Measurements from ENCODE around the gene CCDC88C. TPM values are rescaled to one million over a fixed set of nuclear protein-coding genes. Genes with fewer than 3 reads are reported as not detected.

Gene CCDC88C
- total RNA-seq, 2 donors from 2014 or later = 36.3 to 57.4 TPM

DNA sequence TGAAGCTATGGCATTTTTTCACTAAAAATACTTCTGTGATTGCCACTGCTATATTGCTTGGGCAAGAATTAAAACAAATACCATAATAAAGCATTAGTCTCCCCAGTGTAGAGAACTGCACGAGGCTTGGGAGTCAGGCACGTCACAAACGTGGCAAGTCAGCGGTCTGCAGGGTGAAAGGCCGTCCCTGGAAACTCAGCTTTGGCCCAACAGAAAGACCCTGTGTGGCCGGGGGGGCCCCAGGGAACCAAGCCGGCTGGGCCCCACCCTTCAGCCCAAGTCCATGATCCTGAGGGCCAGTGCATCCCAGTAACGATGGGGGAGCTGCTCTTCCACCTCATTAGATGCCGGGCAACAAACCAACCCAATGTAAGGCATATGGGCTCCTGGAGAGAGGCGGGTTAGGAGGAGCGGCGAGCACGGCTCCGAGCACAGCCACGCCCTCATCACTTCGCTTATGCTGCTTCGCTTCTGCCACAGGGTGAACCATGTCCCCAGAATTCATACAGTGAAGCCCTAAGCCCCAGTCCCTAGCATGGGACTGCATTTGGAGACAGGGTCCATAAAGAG, 122.3 kb downstream of the CCDC88C start:
- WGBS, 2 donors = 95 to 98% methylated on average over 9 to 17 of the region's 17 CpGs
- H3K4me1 ChIP-seq = no peaks in the 10 kb centered on the region
- DNase-seq (no peak), ATAC-seq (no peak)
- TF ChIP-seq, protein P1, sequence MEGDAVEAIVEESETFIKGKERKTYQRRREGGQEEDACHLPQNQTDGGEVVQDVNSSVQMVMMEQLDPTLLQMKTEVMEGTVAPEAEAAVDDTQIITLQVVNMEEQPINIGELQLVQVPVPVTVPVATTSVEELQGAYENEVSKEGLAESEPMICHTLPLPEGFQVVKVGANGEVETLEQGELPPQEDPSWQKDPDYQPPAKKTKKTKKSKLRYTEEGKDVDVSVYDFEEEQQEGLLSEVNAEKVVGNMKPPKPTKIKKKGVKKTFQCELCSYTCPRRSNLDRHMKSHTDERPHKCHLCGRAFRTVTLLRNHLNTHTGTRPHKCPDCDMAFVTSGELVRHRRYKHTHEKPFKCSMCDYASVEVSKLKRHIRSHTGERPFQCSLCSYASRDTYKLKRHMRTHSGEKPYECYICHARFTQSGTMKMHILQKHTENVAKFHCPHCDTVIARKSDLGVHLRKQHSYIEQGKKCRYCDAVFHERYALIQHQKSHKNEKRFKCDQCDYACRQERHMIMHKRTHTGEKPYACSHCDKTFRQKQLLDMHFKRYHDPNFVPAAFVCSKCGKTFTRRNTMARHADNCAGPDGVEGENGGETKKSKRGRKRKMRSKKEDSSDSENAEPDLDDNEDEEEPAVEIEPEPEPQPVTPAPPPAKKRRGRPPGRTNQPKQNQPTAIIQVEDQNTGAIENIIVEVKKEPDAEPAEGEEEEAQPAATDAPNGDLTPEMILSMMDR (IDR thresholded peaks at IDR 0.05) = no peak
- no peak for TF ChIP-seq POLR2A (IDR thresholded peaks at IDR 0.05)
- intact Hi-C loops (cut with DNase I) = no loop called here
- no peaks in the 10 kb centered on the region for H3K27me3 ChIP-seq
- no peak overlapping the region for H3K27ac ChIP-seq
- peaks cover 0 to 10% of the 10 kb centered on the region in 2 donors for H3K36me3 ChIP-seq (replicated peaks in 1 of 2; ENCODE audit: insufficient read depth in 1 of 2, low read depth in 2 of 2)
- H3K9me3 ChIP-seq = no peaks in the 10 kb centered on the region
- H3K4me3 ChIP-seq = no peak overlapping the region

DNA sequence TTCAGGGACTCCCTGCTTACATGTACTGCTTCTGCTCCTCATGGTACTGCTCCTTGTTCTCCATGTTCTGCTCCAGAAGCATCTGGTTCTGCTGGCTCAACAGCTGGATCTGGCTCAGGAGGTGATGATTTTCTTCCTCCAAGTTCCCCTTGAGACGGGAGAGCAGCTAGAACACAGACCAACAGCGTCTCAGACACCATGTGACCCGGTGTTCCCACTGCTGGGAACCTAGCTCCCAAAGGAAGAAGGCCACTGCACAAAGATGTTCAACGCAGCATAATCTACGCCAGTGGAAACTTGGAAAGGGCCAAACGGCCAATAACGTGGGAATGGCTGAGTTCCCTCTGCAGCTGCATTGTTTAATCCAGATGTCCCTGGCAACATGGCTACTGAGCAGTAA, 123.5 kb downstream of the CCDC88C start:
- ATAC-seq = no peak
- H3K27ac ChIP-seq = no peak overlapping the region
- H3K4me3 ChIP-seq = no peak overlapping the region
- no peaks in the 10 kb centered on the region for H3K4me1 ChIP-seq
- peaks cover 0 to 9% of the 10 kb centered on the region in 2 donors for H3K36me3 ChIP-seq (replicated peaks in 1 of 2; ENCODE audit: insufficient read depth in 1 of 2, low read depth in 2 of 2)
- no peak for TF ChIP-seq POLR2A (IDR thresholded peaks at IDR 0.05)
- TF ChIP-seq, protein P1 (IDR thresholded peaks at IDR 0.05) = no peak
- WGBS, 2 donors = 79 to 81% methylated on average over 7 of the region's 7 CpGs
- H3K27me3 ChIP-seq = no peaks in the 10 kb centered on the region
- intact Hi-C loops (cut with DNase I) = no loop called here
- no peak for DNase-seq
- no peaks in the 10 kb centered on the region for H3K9me3 ChIP-seq

DNA sequence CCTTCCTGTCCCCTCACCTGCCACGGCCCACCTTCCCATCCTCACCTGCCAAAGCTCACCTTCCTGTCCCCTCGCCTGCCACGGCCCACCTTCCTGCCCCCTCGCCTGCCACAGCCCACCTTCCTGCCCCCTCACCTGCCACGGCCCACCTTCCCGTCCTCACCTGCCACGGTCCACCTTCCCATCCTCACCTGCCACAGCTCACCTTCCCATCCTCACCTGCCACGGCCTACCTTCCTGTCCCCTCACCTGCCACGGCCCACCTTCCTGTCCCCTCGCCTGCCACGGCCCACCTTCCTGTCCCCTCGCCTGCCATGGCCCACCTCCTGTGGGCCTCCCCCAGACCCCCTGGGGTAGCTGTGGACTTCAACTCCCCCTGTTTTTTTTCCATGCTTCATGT, 124.3 kb downstream of the CCDC88C start:
- H3K27me3 ChIP-seq = no peaks in the 10 kb centered on the region
- intact Hi-C loops (cut with DNase I) = no loop called here
- 26 to 42% methylated on average over 12 of the region's 12 CpGs for WGBS, 2 donors
- H3K36me3 ChIP-seq (replicated peaks in 1 of 2; ENCODE audit: insufficient read depth in 1 of 2, low read depth in 2 of 2) = peaks cover 0 to 9% of the 10 kb centered on the region in 2 donors
- TF ChIP-seq, protein P1 (IDR thresholded peaks at IDR 0.05) = no peak
- no peak for TF ChIP-seq POLR2A (IDR thresholded peaks at IDR 0.05)
- H3K9me3 ChIP-seq = no peaks in the 10 kb centered on the region
- ATAC-seq (no peak), DNase-seq (no peak)
- H3K4me1 ChIP-seq = no peaks in the 10 kb centered on the region
- no peak overlapping the region for H3K27ac ChIP-seq
- H3K4me3 ChIP-seq = no peak overlapping the region

DNA sequence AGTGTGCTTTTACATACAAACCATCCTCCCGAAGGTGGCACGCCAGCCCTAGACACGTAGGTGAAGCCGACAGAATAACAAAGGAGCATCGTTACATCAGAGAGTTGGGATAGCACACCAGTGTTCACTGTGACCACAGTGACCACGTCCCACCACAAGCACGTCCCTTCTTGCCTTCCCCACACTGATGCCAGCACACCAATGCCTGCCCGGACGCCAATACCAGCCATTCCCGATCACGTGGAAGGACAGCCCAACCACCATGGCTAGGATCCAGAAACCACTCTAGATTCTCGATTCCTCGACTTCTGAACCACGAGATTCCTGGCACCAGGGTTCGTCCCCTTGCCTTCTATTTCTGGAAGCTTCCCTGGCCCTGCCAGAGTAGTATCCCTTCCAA, 125.1 kb downstream of the CCDC88C start:
- 90 to 93% methylated on average over 15 of the region's 15 CpGs for WGBS, 2 donors

More for the DNA sequence above, 125.1 kb downstream of the CCDC88C start:
- H3K9me3 ChIP-seq = no peaks in the 10 kb centered on the region
- intact Hi-C loops (cut with DNase I) = no loop called here
- no peaks in the 10 kb centered on the region for H3K4me1 ChIP-seq
- TF ChIP-seq POLR2A (IDR thresholded peaks at IDR 0.05) = no peak
- TF ChIP-seq, protein P1 (IDR thresholded peaks at IDR 0.05) = no peak
- no peak for ATAC-seq
- no peak overlapping the region for H3K4me3 ChIP-seq
- H3K36me3 ChIP-seq (replicated peaks in 1 of 2; ENCODE audit: insufficient read depth in 1 of 2, low read depth in 2 of 2) = peaks cover 0 to 11% of the 10 kb centered on the region in 2 donors
- H3K27ac ChIP-seq = no peak overlapping the region
- DNase-seq = no peak
- H3K27me3 ChIP-seq = no peaks in the 10 kb centered on the region
